DND-41 (cell line): ENCODE data around the gene KCNH1.

Experiments
- ATAC-seq: fragments of 200-7000 bp; cut with Tn5 transposase; 3 replicates; pipeline ENCODE4 v1.9.1; 2021; ENCODE audit warnings: low read depth; ENCODE audit not compliant: insufficient read depth
- DNase-seq: peaks from one replicate; pipeline ENCODE4 v3.0.0-alpha.2; 2020
- H2AFZ ChIP-seq: 2 replicates; pipeline ENCODE4 v1.6.0; 2012; ENCODE audit warnings: low read depth, low read length
- H3K27ac ChIP-seq: 2 replicates; pipeline ENCODE4 v1.5.1; 2012; ENCODE audit warnings: low read length, inconsistent platforms
- H3K27me3 ChIP-seq: fragments of 200-600 bp; sonication (generic); 2 replicates; pipeline ENCODE4 v1.6.0; 2012; ENCODE audit warnings: low read length, mild to moderate bottlenecking, inconsistent platforms; ENCODE audit not compliant: insufficient read depth, poor library complexity
- H3K36me3 ChIP-seq: 2 replicates; pipeline ENCODE4 v1.5.1; 2012; ENCODE audit warnings: low read length, inconsistent platforms; ENCODE audit not compliant: insufficient read depth
- H3K4me1 ChIP-seq: 2 replicates; pipeline ENCODE4 v1.5.1; 2012; ENCODE audit warnings: mild to moderate bottlenecking, low read length; ENCODE audit not compliant: insufficient read depth
- H3K4me2 ChIP-seq: 2 replicates; pipeline ENCODE4 v1.6.0; 2012; ENCODE audit warnings: mild to moderate bottlenecking, moderate library complexity, low read length, inconsistent platforms; ENCODE audit not compliant: insufficient read depth
- H3K4me3 ChIP-seq, 2 experiments: fragments of 200-600 bp in 1 of 2; shearing (Covaris generic) in 1 of 2; 2 replicates each; pipeline ENCODE4 v1.5.1; 2012 to 2016; ENCODE audit warnings: inconsistent platforms in 2 of 2, low read length in 2 of 2, mild to moderate bottlenecking in 2 of 2, low read depth in 1 of 2, moderate library complexity in 1 of 2
- H3K79me2 ChIP-seq: 2 replicates; pipeline ENCODE4 v1.6.0; 2012; ENCODE audit warnings: low read length, inconsistent platforms; ENCODE audit not compliant: insufficient read depth
- H3K9ac ChIP-seq: 2 replicates; pipeline ENCODE4 v1.6.0; 2012; ENCODE audit warnings: low read depth, mild to moderate bottlenecking, inconsistent platforms, low read length, moderate library complexity
- H3K9me3 ChIP-seq: 2 replicates; pipeline ENCODE4 v1.5.1; 2012; ENCODE audit warnings: low read length, moderate library complexity, mild to moderate bottlenecking, inconsistent platforms; ENCODE audit not compliant: insufficient read depth, severe bottlenecking
- H4K20me1 ChIP-seq: 2 replicates; pipeline ENCODE4 v1.6.0; 2012; ENCODE audit warnings: low read length; ENCODE audit not compliant: insufficient read depth
- CTCF ChIP-seq: IDR thresholded peaks from 2 replicates; pipeline ENCODE4 v1.5.1; 2012; ENCODE audit warnings: borderline replicate concordance, low read length, moderate library complexity, mild to moderate bottlenecking; ENCODE audit not compliant: poor library complexity, severe bottlenecking; ENCODE audit errors: extremely low read depth
- EZH2 ChIP-seq: IDR thresholded peaks from 3 replicates; pipeline ENCODE4 v1.6.1; 2012; ENCODE audit warnings: borderline replicate concordance, low read depth, mild to moderate bottlenecking, moderate library complexity, low read length, inconsistent platforms; ENCODE audit not compliant: severe bottlenecking

The KCNH1 gene

DNA sequence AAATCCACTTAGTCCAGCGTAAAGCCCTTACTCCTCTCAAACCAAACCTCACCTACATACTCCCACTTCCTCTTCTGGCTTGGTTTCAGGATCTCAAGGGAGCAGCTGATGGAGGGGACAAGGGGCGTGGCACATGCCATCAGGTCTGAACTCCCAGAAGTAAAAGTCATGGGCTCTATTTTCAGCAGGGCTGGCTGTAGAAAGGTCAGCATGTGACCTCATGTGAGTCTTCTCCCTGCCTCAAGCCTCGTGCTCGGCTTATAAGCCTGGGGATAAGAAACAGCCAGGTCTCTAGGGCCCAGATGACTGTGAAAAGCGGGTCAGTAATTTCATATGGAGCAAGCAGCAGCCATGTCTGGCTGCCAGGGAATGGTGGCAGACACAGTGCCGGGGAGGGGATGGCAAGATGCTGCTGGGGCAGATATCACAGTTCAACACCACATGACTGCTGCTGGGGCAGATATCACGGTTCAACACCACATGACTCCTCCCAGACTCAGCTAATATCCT lies 227.9 kb downstream of the KCNH1 start:
- no peaks in the 10 kb centered on the region for H3K79me2 ChIP-seq
- TF ChIP-seq EZH2: no peak
- no peak for TF ChIP-seq CTCF
- H3K36me3 ChIP-seq: no peaks in the 10 kb centered on the region
- no peak overlapping the region for H3K4me3 ChIP-seq
- no peaks in the 10 kb centered on the region for H3K4me1 ChIP-seq
- H3K9ac ChIP-seq: no peak overlapping the region
- H3K27ac ChIP-seq: no peak overlapping the region
- H2AFZ ChIP-seq: no peak overlapping the region
- H3K4me2 ChIP-seq: no peak overlapping the region
- DNase-seq: no peak
- H3K9me3 ChIP-seq: no peaks in the 10 kb centered on the region
- H3K27me3 ChIP-seq: no peaks in the 10 kb centered on the region
- no peaks in the 10 kb centered on the region for H4K20me1 ChIP-seq
- ATAC-seq: no peak

DNA sequence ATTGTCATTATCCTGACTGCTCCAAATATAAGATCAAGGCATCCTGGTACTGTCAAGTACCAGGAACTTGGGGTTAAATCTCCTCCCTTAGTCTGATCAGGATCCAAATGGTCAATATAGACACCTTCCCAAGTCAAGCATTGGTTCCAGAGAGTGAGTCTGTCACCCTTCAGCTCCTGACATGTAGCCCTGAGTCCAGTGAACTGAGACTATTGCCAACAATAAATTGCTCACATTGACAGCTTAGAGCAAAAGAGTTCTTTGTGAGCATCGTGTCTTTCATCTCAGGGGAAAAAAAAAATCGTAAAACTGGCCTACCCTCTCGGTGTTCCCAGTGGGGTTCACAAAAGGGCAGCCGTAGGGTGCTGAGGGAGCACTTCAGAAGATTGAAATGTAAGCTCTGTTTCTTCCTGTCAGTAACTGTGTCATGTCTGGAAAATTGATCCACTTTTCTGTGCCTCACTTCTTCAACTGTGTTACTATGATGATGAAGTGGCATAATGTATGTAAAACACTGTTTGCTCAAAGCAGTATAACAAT lies 228.5 kb downstream of the KCNH1 start:
- no peak overlapping the region for H3K4me2 ChIP-seq
- H4K20me1 ChIP-seq: no peaks in the 10 kb centered on the region
- H3K9me3 ChIP-seq: no peaks in the 10 kb centered on the region
- no peak overlapping the region for H3K27ac ChIP-seq
- no peaks in the 10 kb centered on the region for H3K4me1 ChIP-seq
- H3K9ac ChIP-seq: no peak overlapping the region
- no peak overlapping the region for H2AFZ ChIP-seq
- no peak for TF ChIP-seq EZH2
- TF ChIP-seq CTCF: no peak
- no peaks in the 10 kb centered on the region for H3K79me2 ChIP-seq
- DNase-seq (no peak), ATAC-seq (no peak)
- H3K36me3 ChIP-seq: no peaks in the 10 kb centered on the region
- no peak overlapping the region for H3K4me3 ChIP-seq
- no peaks in the 10 kb centered on the region for H3K27me3 ChIP-seq

GRCh38 chr1:210901981-210902770 lies 231.8 kb downstream of the KCNH1 start:
- H3K36me3 ChIP-seq: no peaks in the 10 kb centered on the region
- ATAC-seq: no peak
- DNase-seq: no peak
- H3K27ac ChIP-seq: no peak overlapping the region
- H4K20me1 ChIP-seq: no peaks in the 10 kb centered on the region
- TF ChIP-seq EZH2: no peak
- no peak for TF ChIP-seq CTCF
- no peak overlapping the region for H3K4me3 ChIP-seq
- no peak overlapping the region for H3K4me2 ChIP-seq
- H3K9me3 ChIP-seq: no peaks in the 10 kb centered on the region
- no peaks in the 10 kb centered on the region for H3K27me3 ChIP-seq
- H3K9ac ChIP-seq: no peak overlapping the region
- no peaks in the 10 kb centered on the region for H3K79me2 ChIP-seq
- H3K4me1 ChIP-seq: no peaks in the 10 kb centered on the region
- H2AFZ ChIP-seq: no peak overlapping the region
